Nephron progenitor cell (in vitro differentiated cells): ENCODE measurements around the gene SEMA3C.
A peak's percentile ranks its signal among the peaks of the same experiment; 100 is the strongest.

Experiments used
- DNase-seq: peaks from one replicate; pipeline ENCODE4 v3.0.0; 2021
- H3K27ac Mint-ChIP-seq: 2 replicates; pipeline ENCODE4 v1.8.0; 2021; ENCODE audit warnings: mild to moderate bottlenecking, moderate library complexity, mixed read lengths
- H3K27me3 Mint-ChIP-seq: 2 replicates; pipeline ENCODE4 v1.8.0; 2021; ENCODE audit warnings: mild to moderate bottlenecking, low read depth, mixed read lengths; ENCODE audit not compliant: poor library complexity
- H3K36me3 Mint-ChIP-seq: 2 replicates; pipeline ENCODE4 v1.8.0; 2021; ENCODE audit warnings: low read depth, mixed read lengths
- H3K4me1 Mint-ChIP-seq: 2 replicates; pipeline ENCODE4 v1.8.0; 2021; ENCODE audit warnings: mixed read lengths
- H3K4me3 Mint-ChIP-seq: 2 replicates; pipeline ENCODE4 v1.8.0; 2021; ENCODE audit warnings: mild to moderate bottlenecking, moderate library complexity, mixed read lengths
- H3K9me3 Mint-ChIP-seq: 2 replicates; pipeline ENCODE4 v1.8.0; 2021; ENCODE audit warnings: mild to moderate bottlenecking, moderate library complexity, mixed read lengths
- CTCF ChIP-seq: fragments of 200-600 bp; sonication (generic); IDR thresholded peaks from 2 replicates; pipeline ENCODE4 v1.5.0; 2021; ENCODE audit warnings: antibody characterized with exemption

SEMA3C gene

GRCh38 chr7:80783186-80783677 lies 135.6 kb downstream of the SEMA3C start:
- no peaks in the 10 kb centered on the region for H3K9me3 Mint-ChIP-seq
- H3K27me3 Mint-ChIP-seq = no peaks in the 10 kb centered on the region
- H3K36me3 Mint-ChIP-seq = peaks cover 62% of the 10 kb centered on the region
- peak overlapping the region; percentile 37 for H3K27ac Mint-ChIP-seq
- H3K4me3 Mint-ChIP-seq = no peak overlapping the region
- peaks cover 28% of the 10 kb centered on the region for H3K4me1 Mint-ChIP-seq
- DNase-seq = no peak
- no peak for TF ChIP-seq CTCF

GRCh38 chr7:80781561-80781979 lies 137.3 kb downstream of the SEMA3C start:
- no peak overlapping the region for H3K27ac Mint-ChIP-seq
- no peak overlapping the region for H3K4me3 Mint-ChIP-seq
- peaks cover 28% of the 10 kb centered on the region for H3K4me1 Mint-ChIP-seq
- TF ChIP-seq CTCF = no peak
- H3K27me3 Mint-ChIP-seq = no peaks in the 10 kb centered on the region
- no peaks in the 10 kb centered on the region for H3K9me3 Mint-ChIP-seq
- H3K36me3 Mint-ChIP-seq = peaks cover 48% of the 10 kb centered on the region
- no peak for DNase-seq

- no peak for TF ChIP-seq CTCF
These were observed 137.7 kb downstream of the SEMA3C start for GRCh38 chr7:80781146-80781545.

GRCh38 chr7:80779456-80779855 lies 139.4 kb downstream of the SEMA3C start:
- Mint-ChIP-seq H3K27me3 (no peaks in the 10 kb centered on the region), H3K27ac (no peak overlapping the region), H3K4me3 (no peak overlapping the region), H3K36me3 (peaks cover 43% of the 10 kb centered on the region), H3K9me3 (no peaks in the 10 kb centered on the region), H3K4me1 (peaks cover 47% of the 10 kb centered on the region)
- TF ChIP-seq CTCF = no peak
- DNase-seq = no peak

More at GRCh38 chr7:80781146-80781545, 137.7 kb downstream of the SEMA3C start:
- no peaks in the 10 kb centered on the region for H3K27me3 Mint-ChIP-seq
- no peaks in the 10 kb centered on the region for H3K9me3 Mint-ChIP-seq
- H3K4me1 Mint-ChIP-seq = peaks cover 31% of the 10 kb centered on the region
- H3K4me3 Mint-ChIP-seq = no peak overlapping the region
- peaks cover 43% of the 10 kb centered on the region for H3K36me3 Mint-ChIP-seq
- no peak overlapping the region for H3K27ac Mint-ChIP-seq
- no peak for DNase-seq

- H3K4me1 Mint-ChIP-seq = peaks cover 57% of the 10 kb centered on the region
- peaks cover 35% of the 10 kb centered on the region for H3K36me3 Mint-ChIP-seq
- H3K9me3 Mint-ChIP-seq = no peaks in the 10 kb centered on the region
- DNase-seq = no peak
- no peak overlapping the region for H3K4me3 Mint-ChIP-seq
- no peak overlapping the region for H3K27ac Mint-ChIP-seq
- TF ChIP-seq CTCF = no peak
- no peaks in the 10 kb centered on the region for H3K27me3 Mint-ChIP-seq
These were observed 143.0 kb downstream of the SEMA3C start for GRCh38 chr7:80775897-80776296.

GRCh38 chr7:80775482-80775881 lies 143.4 kb downstream of the SEMA3C start:
- Mint-ChIP-seq H3K27ac (peak overlapping the region; percentile 42), H3K27me3 (no peaks in the 10 kb centered on the region), H3K4me1 (peaks cover 59% of the 10 kb centered on the region), H3K36me3 (peaks cover 37% of the 10 kb centered on the region), H3K9me3 (no peaks in the 10 kb centered on the region), H3K4me3 (no peak overlapping the region)
- no peak for TF ChIP-seq CTCF
- no peak for DNase-seq
